Measurements from ENCODE around the gene PCDHB14. TPM values are rescaled to one million over a fixed set of nuclear protein-coding genes. Genes with fewer than 3 reads are reported as not detected.
"Not testable (repeated sequence)": the region's sequence is repeated elsewhere in the genome, so short reads cannot be mapped to it uniquely, and the experiment has no call there.

PCDHB14 gene
- total RNA-seq, 3 donors from 2014 or later (not counting 1 experiment from before 2014, with no cell fraction given): not detected

DNA sequence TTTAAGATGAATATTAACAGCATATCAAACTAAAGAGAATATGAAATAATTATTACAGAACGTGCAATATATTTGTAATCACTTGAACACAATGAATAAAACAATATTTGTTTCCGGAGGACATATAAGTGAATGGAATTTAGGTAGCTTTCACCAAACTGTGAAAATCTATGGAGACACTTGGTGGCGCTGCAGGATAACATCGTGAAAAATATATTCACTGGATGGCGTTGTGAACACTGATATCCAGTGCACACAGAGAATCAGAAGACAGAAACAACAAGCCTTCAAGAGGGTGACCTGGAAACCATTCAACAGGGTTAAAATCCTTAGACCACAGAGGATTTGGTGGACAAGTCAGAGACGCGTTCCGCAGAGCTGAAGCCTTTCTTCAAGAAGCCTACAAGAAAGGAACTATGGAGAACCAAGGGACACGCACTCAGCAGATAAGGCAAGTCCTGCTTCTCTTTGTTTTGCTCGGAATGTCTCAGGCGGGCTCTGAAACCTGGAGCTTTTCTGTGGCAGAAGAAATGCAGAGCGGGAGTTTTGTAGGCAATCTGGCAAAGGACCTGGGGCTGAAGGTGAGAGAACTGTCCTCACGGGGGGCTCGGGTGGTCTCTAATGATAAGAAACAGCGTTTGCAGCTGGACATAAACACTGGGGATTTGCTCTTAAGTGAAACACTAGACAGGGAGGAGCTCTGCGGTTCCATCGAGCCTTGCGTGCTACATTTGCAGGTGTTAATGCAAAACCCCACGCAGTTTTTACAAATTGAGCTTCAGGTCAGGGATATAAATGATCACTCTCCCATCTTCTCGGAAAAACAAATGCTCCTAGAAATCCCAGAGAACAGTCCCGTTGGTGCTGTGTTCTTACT is 23.5 kb upstream of the PCDHB14 start, which contains the start of gene PCDHB11:
TSS of gene PCDHB11 (plus strand) at position 269 of the 877 bp plus-strand sequence. CDS start at position 417, 148 bp downstream.
- DNase-seq (peak in 1 of 2 donors; percentile 14), ATAC-seq (no peak)
- Histone ChIP-seq H3K27me3 (ENCODE audit: control insufficient read depth, insufficient read depth, low read length) (peaks cover 7% of the 10 kb centered on the region), H3K9me3 (ENCODE audit: control insufficient read depth, insufficient read depth, low read length) (peaks cover 2% of the 10 kb centered on the region), H3K4me1 (ENCODE audit: control insufficient read depth, insufficient read depth, low read length) (no peaks in the 10 kb centered on the region), H3K4me3 (ENCODE audit: low read length) (no peak within 1 kb of the TSS), H3K36me3 (ENCODE audit: control insufficient read depth, insufficient read depth, low read length) (no peaks in the 10 kb centered on the region), H3K27ac (ENCODE audit: low read length) (no peak within 1 kb of the TSS)
- 49% methylated on average over 20 of the region's 21 CpGs for WGBS (ENCODE audit: insufficient coverage)
- TF ChIP-seq, protein P1, sequence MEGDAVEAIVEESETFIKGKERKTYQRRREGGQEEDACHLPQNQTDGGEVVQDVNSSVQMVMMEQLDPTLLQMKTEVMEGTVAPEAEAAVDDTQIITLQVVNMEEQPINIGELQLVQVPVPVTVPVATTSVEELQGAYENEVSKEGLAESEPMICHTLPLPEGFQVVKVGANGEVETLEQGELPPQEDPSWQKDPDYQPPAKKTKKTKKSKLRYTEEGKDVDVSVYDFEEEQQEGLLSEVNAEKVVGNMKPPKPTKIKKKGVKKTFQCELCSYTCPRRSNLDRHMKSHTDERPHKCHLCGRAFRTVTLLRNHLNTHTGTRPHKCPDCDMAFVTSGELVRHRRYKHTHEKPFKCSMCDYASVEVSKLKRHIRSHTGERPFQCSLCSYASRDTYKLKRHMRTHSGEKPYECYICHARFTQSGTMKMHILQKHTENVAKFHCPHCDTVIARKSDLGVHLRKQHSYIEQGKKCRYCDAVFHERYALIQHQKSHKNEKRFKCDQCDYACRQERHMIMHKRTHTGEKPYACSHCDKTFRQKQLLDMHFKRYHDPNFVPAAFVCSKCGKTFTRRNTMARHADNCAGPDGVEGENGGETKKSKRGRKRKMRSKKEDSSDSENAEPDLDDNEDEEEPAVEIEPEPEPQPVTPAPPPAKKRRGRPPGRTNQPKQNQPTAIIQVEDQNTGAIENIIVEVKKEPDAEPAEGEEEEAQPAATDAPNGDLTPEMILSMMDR (IDR thresholded peaks at IDR 0.05): no peak
- Mint-ChIP-seq H3K36me3 (peaks cover 9% of the 10 kb centered on the region), H3K27ac (no peak within 1 kb of the TSS), H3K4me1 (no peaks in the 10 kb centered on the region), H3K27me3 (ENCODE audit: low read depth in 2 of 2) (peaks cover 0 to 19% of the 10 kb centered on the region in 2 donors), H3K4me3 (no peak within 1 kb of the TSS), H3K9me3 (peaks cover 8 to 17% of the 10 kb centered on the region in 2 donors)
- intact Hi-C loops (cut with micrococcal nuclease): no loop called here

DNA sequence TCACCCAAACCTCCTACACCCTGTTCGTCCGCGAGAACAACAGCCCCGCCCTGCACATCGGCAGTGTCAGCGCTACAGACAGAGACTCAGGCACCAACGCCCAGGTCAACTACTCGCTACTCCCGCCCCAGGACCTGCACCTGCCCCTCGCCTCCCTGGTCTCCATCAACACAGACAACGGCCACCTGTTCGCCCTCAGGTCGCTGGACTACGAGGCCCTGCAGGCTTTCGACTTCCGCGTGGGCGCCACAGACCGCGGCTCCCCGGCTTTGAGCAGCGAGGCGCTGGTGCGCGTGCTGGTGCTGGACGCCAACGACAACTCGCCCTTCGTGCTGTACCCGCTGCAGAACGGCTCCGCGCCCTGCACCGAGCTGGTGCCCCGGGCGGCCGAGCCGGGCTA is 22.0 kb upstream of the PCDHB14 start:
- peaks cover 8 to 16% of the 10 kb centered on the region in 2 donors for H3K9me3 Mint-ChIP-seq
- H3K9me3 ChIP-seq (ENCODE audit: control insufficient read depth, insufficient read depth, low read length); H3K36me3 ChIP-seq (ENCODE audit: control insufficient read depth, insufficient read depth, low read length); ATAC-seq; H3K4me3 ChIP-seq (ENCODE audit: low read length); DNase-seq; intact Hi-C loops (cut with micrococcal nuclease); H3K27me3 ChIP-seq (ENCODE audit: control insufficient read depth, insufficient read depth, low read length); H3K27ac ChIP-seq (ENCODE audit: low read length); H3K4me3 Mint-ChIP-seq; H3K4me1 ChIP-seq (ENCODE audit: control insufficient read depth, insufficient read depth, low read length); H3K36me3 Mint-ChIP-seq; H3K27ac Mint-ChIP-seq; H3K4me1 Mint-ChIP-seq: not testable (repeated sequence)
- WGBS (ENCODE audit: insufficient coverage): 30% methylated on average over 14 of the region's 38 CpGs
- peaks cover 0 to 19% of the 10 kb centered on the region in 2 donors for H3K27me3 Mint-ChIP-seq (ENCODE audit: low read depth in 2 of 2)

DNA sequence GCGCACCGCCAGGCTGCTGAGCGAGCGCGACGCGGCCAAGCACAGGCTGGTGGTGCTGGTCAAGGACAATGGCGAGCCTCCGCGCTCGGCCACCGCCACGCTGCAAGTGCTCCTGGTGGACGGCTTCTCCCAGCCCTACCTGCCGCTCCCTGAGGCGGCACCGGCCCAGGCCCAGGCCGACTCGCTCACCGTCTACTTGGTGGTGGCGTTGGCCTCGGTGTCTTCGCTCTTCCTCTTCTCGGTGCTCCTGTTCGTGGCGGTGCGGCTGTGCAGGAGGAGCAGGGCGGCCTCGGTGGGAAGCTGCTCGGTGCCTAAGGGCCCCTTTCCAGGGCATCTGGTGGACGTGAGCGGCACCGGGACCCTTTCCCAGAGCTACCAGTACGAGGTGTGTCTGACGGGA is 21.5 kb upstream of the PCDHB14 start:
- DNase-seq: not testable (repeated sequence)

DNA sequence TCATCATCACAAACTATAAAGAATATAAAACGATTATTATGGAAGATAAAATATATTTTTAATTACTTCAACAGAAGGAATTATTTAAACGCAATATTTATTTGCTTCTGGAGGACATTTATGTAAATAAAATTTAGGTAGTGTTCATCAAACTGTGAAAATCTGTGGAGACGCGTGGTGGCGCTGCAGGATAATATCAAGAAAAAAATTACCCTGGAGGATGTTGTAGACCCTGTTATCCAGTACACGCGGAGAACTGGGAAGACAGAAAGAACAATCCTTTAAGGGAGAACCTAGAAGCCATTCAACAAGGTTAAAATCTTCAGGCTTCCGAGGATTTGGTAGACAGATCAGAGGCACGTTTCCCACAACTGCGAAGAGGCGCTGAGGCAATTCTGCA is 14.7 kb upstream of the PCDHB14 start, which contains the start of gene PCDHB12:
TSS of gene PCDHB12 (plus strand) at position 242 of the 400 bp plus-strand sequence. CDS start 189 bp downstream, outside the sequence.
- Mint-ChIP-seq H3K27me3 (ENCODE audit: low read depth in 2 of 2) (peaks cover 9 to 30% of the 10 kb centered on the region in 2 donors), H3K9me3 (no peaks in the 10 kb centered on the region), H3K4me3 (no peak within 1 kb of the TSS), H3K4me1 (no peaks in the 10 kb centered on the region), H3K36me3 (no peaks in the 10 kb centered on the region), H3K27ac (no peak within 1 kb of the TSS)
- ATAC-seq (no peak), DNase-seq (peak in 1 of 2 donors; percentile 4)
- H3K27ac ChIP-seq (ENCODE audit: low read length): no peak within 1 kb of the TSS
- peaks cover 12% of the 10 kb centered on the region for H3K27me3 ChIP-seq (ENCODE audit: control insufficient read depth, insufficient read depth, low read length)
- WGBS (ENCODE audit: insufficient coverage): 31% methylated on average over 9 of the region's 11 CpGs
- TF ChIP-seq, protein P1 (IDR thresholded peaks at IDR 0.05): no peak
- H3K4me3 ChIP-seq (ENCODE audit: low read length): no peak within 1 kb of the TSS
- H3K36me3 ChIP-seq (ENCODE audit: control insufficient read depth, insufficient read depth, low read length): no peaks in the 10 kb centered on the region
- H3K4me1 ChIP-seq (ENCODE audit: control insufficient read depth, insufficient read depth, low read length): no peaks in the 10 kb centered on the region
- H3K9me3 ChIP-seq (ENCODE audit: control insufficient read depth, insufficient read depth, low read length): no peaks in the 10 kb centered on the region
- intact Hi-C loops (cut with micrococcal nuclease): no loop called here

More for the DNA sequence above, 21.5 kb upstream of the PCDHB14 start:
- H3K4me3 ChIP-seq (ENCODE audit: low read length); H3K36me3 ChIP-seq (ENCODE audit: control insufficient read depth, insufficient read depth, low read length); H3K4me1 ChIP-seq (ENCODE audit: control insufficient read depth, insufficient read depth, low read length); H3K4me1 Mint-ChIP-seq; H3K36me3 Mint-ChIP-seq; H3K4me3 Mint-ChIP-seq; H3K27me3 ChIP-seq (ENCODE audit: control insufficient read depth, insufficient read depth, low read length); intact Hi-C loops (cut with micrococcal nuclease); H3K27ac ChIP-seq (ENCODE audit: low read length); H3K27ac Mint-ChIP-seq; ATAC-seq; H3K9me3 ChIP-seq (ENCODE audit: control insufficient read depth, insufficient read depth, low read length): not testable (repeated sequence)
- H3K9me3 Mint-ChIP-seq: peaks cover 7 to 11% of the 10 kb centered on the region in 2 donors
- 45% methylated on average over 32 of the region's 35 CpGs for WGBS (ENCODE audit: insufficient coverage)
- peaks cover 0 to 22% of the 10 kb centered on the region in 2 donors for H3K27me3 Mint-ChIP-seq (ENCODE audit: low read depth in 2 of 2)

GRCh38 chr5:141210281-141210680 is 12.9 kb upstream of the PCDHB14 start:
- H3K27me3 ChIP-seq (ENCODE audit: control insufficient read depth, insufficient read depth, low read length): peaks cover 12% of the 10 kb centered on the region
- H3K4me1 ChIP-seq (ENCODE audit: control insufficient read depth, insufficient read depth, low read length); H3K9me3 Mint-ChIP-seq; H3K4me3 Mint-ChIP-seq; ATAC-seq; H3K36me3 Mint-ChIP-seq; H3K36me3 ChIP-seq (ENCODE audit: control insufficient read depth, insufficient read depth, low read length); H3K27ac Mint-ChIP-seq; DNase-seq; H3K9me3 ChIP-seq (ENCODE audit: control insufficient read depth, insufficient read depth, low read length); H3K4me3 ChIP-seq (ENCODE audit: low read length); H3K27ac ChIP-seq (ENCODE audit: low read length); intact Hi-C loops (cut with micrococcal nuclease); H3K4me1 Mint-ChIP-seq: not testable (repeated sequence)
- peaks cover 9 to 38% of the 10 kb centered on the region in 2 donors for H3K27me3 Mint-ChIP-seq (ENCODE audit: low read depth in 2 of 2)
- WGBS (ENCODE audit: insufficient coverage): 38% methylated on average over 26 of the region's 39 CpGs

- H3K36me3 ChIP-seq (ENCODE audit: control insufficient read depth, insufficient read depth, low read length); H3K36me3 Mint-ChIP-seq; H3K9me3 Mint-ChIP-seq; H3K4me3 Mint-ChIP-seq; H3K9me3 ChIP-seq (ENCODE audit: control insufficient read depth, insufficient read depth, low read length); ATAC-seq; H3K27ac Mint-ChIP-seq; DNase-seq; H3K27ac ChIP-seq (ENCODE audit: low read length); intact Hi-C loops (cut with micrococcal nuclease); H3K4me1 Mint-ChIP-seq; H3K4me3 ChIP-seq (ENCODE audit: low read length); H3K4me1 ChIP-seq (ENCODE audit: control insufficient read depth, insufficient read depth, low read length): not testable (repeated sequence)
- H3K27me3 ChIP-seq (ENCODE audit: control insufficient read depth, insufficient read depth, low read length): peaks cover 12% of the 10 kb centered on the region
- H3K27me3 Mint-ChIP-seq (ENCODE audit: low read depth in 2 of 2): peaks cover 9 to 38% of the 10 kb centered on the region in 2 donors
- WGBS (ENCODE audit: insufficient coverage): 28% methylated on average over 21 of the region's 27 CpGs
Measured at GRCh38 chr5:141210849-141211248, 12.3 kb upstream of the PCDHB14 start.
